GM21737 (cell line): ENCODE measurements around the gene SLC17A2.

Source experiments
- ATAC-seq: cut with Tn5 transposase; IDR thresholded peaks from one replicate; pipeline ENCODE4 v1.9.1; 2021; ENCODE audit warnings: mild to moderate bottlenecking, moderate library complexity; ENCODE audit not compliant: unreplicated experiment

Gene SLC17A2, protein sequence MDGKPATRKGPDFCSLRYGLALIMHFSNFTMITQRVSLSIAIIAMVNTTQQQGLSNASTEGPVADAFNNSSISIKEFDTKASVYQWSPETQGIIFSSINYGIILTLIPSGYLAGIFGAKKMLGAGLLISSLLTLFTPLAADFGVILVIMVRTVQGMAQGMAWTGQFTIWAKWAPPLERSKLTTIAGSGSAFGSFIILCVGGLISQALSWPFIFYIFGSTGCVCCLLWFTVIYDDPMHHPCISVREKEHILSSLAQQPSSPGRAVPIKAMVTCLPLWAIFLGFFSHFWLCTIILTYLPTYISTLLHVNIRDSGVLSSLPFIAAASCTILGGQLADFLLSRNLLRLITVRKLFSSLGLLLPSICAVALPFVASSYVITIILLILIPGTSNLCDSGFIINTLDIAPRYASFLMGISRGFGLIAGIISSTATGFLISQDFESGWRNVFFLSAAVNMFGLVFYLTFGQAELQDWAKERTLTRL

DNA sequence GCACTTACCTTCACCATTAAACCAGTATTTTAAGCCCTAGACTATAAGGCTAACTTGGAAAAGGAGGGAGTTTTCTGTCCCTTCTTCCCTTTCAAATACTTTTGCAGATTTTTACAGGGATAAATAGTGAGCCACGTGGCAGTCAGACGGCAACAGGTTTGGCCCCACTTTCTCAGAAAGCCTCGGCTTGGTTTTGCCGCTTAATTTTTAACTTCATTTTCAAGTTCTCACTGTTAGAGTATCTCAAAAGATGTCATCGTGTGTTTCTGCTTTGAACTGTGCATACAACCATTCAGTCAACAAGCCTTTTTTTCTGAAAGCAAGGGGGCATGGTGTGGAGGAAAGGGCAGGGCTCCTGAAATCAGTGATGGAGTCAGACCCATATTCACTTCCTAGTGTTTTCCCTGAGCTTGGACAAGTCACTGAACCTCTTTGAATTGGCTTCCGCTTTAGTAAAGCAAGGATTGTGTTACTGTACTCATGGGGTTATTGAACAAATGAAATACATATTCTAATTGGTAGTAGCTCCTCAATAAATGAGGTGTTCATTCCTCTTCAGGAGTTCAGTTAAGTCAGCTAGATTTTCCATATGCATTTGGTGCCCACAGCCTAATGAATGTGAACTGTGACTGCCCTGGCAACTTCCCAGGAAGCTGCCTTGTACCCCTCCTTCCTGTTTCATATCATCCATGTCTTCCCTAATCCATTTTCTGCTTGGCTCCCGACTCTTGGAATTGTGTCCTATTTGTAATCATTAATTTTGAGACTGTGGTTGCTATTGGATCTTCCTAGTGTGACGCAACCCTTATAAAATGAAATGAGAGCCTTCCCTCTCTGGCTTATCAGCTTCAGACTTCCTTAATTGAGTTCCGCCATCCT lies at the start of gene SLC17A2:
Gene SLC17A2 (minus strand): TSS at position 160 of the 879 bp plus-strand sequence. CDS start 4,895 bp downstream, outside the sequence.
- no peak for ATAC-seq

GRCh38 chr6:25975923-25976560 lies 45.6 kb upstream of the SLC17A2 start:
- no peak for ATAC-seq

DNA sequence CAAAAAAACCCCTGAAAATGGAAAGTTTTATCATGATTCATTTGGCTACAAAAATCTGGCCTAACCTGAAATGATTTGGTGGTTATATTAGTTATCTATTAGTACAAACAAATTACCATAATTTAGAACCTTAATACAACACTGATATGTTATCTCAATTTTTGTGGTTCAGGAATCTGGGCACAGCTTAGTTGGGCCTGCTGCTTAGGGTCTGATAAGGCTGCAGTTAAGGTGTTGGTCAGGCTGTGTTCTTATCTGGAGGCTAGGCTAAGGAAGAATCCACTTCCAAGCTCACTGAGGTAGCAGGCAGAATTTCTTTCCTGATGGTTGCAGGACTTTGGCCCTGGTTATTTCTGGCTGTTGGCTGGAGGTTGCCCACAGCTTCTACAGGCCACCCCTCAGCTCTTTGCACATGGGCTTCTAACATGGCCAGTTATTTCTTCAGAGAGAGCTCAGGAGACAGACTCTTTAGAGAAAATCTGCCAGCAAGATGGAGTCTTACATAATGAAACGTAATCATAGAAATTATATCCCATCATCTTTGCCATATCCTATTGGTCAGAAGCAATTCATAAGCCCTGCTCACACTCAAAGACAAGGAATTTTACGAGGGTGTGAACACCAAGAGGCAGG lies 43.5 kb upstream of the SLC17A2 start:
- no peak for ATAC-seq

- no peak for ATAC-seq
These were observed 42.4 kb upstream of the SLC17A2 start for GRCh38 chr6:25972902-25973301.

DNA sequence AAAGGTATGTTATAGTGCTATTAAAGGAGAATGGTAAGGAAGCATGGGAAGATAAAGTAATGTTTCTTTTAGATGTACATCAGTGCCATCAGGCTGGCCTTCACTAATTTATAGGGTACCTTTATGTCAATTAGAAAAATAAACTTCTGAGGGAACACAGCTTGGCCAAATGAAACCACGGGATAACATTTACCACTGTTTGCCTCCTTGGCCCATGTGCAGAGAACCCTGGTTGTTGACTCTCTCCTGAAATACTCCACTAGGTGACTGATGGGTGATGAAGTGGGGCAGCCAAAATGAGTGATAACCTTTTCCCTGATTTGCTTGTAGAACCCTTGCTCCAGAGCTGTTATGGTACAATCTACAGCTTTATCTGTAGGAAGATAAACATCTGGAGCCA lies 41.6 kb upstream of the SLC17A2 start:
- ATAC-seq, result no peak

GRCh38 chr6:25971187-25971821 lies 40.8 kb upstream of the SLC17A2 start:
- no peak for ATAC-seq

DNA sequence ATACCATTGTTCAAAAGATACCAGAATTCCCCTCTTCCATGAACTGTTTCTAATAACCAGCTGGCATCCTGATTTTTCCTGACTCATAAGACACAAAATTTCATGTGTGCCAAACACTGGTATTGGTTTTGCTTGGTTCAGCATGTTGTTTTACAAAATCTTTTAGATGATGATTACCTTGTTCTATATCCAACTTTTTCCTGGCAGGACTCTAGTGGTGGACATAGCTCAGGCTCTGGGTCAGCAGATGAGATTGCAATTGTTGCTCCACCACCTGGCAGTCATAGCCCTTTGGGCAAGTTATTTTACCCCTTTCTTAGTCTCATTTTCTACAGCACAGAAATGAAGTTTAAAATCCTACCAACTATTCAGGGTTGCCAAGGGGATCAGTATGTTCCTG lies 38.3 kb upstream of the SLC17A2 start:
- ATAC-seq, result no peak

DNA sequence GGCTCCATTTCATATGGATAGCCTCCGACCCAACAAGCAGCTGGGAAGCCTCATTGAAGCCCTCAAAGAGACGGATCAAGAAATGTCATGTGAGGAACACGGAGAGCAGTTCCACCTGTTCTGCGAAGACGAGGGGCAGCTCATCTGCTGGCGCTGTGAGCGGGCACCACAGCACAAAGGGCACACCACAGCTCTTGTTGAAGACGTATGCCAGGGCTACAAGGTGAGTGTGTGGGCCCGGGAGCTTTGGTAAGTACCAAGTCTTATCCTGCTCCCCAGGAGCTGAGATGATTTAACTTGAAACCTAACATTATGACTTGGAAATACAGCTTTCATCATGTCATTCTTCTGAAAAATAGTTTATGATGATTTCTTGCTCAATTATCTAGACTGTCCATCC lies 36.2 kb upstream of the SLC17A2 start:
- no peak for ATAC-seq

DNA sequence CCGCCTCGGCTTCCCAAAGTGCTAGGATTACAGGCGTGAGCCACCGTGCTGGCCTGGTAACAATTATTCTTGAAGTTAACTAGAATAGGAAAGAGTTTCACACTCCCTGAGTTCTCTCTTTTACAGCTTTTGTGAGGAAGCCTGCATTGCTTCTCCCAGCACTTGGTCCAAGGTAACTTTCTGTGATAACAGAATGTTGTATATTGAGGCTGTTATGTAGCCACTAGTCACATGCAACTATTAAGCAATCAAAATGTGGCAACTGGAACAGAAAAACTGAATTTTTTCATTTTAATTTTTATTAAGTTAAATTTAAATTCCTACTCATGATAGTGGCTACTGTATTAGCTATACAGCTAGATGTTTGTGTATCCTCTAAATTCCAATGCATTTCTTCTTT lies 34.6 kb upstream of the SLC17A2 start:
- ATAC-seq, result no peak

GRCh38 chr6:25963426-25964123 lies 33.1 kb upstream of the SLC17A2 start:
- ATAC-seq, result no peak

DNA sequence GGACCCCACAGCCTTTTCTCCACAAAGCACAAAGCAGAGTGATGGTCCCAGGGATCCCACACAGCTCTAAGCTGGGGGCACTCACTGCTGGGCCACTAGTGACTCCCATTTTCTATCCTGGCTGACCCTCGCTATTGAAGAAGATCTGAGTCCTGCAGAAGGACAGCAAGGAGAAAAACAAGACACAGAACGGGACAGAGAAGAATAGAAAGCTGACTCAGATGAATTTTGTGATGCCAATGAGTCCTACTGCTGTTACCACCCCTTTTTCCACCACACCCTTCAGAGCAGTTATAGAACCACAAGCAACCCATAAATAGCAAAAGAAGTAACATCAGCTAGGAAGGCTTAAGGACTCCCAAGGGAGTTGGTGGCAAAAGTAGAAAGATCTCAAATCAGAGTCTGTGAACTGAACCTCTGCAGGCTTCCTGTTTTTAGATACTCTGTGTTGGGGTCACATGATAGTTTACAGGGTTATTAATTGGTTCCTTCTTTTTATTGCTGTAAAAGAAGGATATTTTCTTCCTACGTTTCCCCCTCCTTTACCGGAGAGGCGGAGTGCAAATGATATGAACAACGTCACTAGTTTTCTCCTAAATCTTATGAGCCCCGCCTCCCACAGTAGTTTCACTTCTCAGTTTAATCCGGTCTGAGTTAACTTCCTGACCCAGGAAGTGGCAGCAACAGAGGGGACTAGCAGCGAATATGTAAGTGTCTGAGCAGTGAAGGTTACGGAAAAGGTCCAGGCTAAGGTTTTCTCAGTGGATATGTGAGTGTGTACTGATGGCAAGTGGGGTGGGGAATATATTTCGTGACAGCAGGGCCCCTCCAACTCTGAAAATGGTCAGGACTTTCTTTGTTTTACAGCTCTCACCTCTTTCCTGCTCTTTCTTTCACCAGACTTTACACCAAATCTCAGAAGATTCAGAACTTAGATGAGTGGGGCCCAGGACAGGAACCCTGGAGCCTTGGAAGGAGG lies 31.9 kb upstream of the SLC17A2 start, which contains the start of gene TRIM38:
Gene TRIM38 (plus strand): TSS at position 654 of the 979 bp plus-strand sequence. CDS start 3,721 bp downstream, outside the sequence.
- peak; percentile 72 for ATAC-seq

- ATAC-seq, result no peak
These were observed 31.2 kb upstream of the SLC17A2 start for GRCh38 chr6:25961619-25962148.

DNA sequence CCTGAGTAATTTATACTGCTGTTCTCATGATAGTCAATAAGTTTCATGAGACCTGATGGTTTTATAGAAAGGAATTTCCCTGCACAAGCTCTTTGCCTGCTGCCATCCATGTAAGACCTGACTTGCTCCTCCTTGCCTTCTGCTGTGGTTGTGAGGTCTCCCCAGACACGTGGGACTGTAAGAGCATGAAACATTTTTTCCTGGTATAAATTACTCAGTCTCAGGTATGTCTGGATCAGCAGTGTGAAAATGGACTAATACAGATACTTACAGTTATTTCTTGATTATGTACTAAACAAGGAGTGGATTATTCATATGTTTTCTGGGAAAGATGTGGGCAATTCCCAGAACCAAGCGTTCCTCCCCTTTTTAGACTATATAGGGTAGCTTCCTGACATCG lies 30.2 kb upstream of the SLC17A2 start:
- ATAC-seq, result no peak

- ATAC-seq, result no peak
These were observed 29.5 kb upstream of the SLC17A2 start for GRCh38 chr6:25959890-25960536.

DNA sequence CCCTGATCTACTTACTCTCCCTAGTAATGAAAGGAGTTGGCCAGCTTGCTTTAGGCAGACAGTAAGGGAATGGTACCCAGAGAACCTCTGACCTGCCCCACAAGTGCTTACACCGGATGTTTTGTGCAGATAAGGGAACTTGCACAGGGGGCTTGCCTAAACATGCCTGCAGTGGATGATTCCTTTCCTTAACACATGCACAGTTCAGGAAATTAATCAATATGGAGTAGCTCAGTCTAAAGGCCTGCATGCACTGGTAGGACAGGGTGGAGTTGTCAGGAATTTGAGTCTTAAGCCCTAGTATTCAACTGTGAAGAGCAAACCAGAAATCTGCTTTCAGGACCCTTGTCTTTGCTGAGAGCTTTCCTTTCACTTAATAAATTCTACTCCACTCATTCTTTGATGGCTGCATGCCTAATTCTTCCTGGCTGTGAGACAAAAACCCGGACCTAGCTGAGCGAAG lies 28.2 kb upstream of the SLC17A2 start:
- ATAC-seq, result no peak

DNA sequence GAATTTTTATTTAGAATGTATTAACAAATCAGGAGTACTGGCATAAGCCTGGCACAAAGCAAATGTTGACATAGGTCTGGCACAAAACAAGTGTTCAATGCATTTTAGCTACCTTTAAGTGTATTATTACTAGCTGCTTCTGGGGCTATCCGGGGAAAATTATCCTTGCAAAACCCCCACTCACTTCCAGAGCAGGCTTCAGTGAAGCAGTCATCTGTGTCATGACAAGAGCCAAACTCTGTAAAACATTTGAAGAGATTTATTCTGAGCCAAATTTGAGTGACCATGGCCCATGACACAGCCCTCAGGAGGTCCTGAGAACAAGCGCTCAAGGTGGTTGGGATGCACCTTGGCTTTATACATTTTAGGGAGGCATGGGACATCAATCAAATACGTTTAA lies 25.7 kb upstream of the SLC17A2 start:
- no peak for ATAC-seq

DNA sequence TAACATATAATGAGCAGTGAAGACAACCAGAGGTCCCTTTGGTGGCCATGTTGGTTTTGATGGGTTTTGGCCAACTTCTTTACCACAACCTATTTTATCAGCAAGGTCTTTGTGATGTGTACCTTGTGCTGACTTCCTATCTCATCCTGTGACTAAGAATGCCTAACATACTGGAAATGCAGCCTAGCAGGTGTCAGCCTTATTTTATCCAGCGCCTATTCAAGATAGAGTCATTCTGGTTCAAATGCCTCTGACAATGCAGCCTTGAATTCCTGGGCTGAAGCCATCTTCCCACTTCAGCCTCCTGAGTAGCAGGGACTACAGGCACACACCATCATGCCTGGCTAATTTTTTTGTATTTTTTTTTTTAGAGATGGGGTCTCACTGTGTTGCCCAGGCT lies 24.3 kb upstream of the SLC17A2 start:
- no peak for ATAC-seq

GRCh38 chr6:25953733-25954132 lies 23.2 kb upstream of the SLC17A2 start:
- ATAC-seq, result no peak
